Activated CD8-positive, alpha-beta memory T cell treated with anti-CD3 and anti-CD28 coated beads, Interleukin-2, amount 50 U/mL, for 4 hours (primary cell): ENCODE data around the gene PPCDC.
"Not testable (repeated sequence)": the region's sequence is repeated elsewhere in the genome, so short reads cannot be mapped to it uniquely, and the experiment has no call there.

Experiments
- DNase-seq: peaks from one replicate; pipeline ENCODE4 v3.0.0-alpha.2; 2020

The PPCDC gene

DNA sequence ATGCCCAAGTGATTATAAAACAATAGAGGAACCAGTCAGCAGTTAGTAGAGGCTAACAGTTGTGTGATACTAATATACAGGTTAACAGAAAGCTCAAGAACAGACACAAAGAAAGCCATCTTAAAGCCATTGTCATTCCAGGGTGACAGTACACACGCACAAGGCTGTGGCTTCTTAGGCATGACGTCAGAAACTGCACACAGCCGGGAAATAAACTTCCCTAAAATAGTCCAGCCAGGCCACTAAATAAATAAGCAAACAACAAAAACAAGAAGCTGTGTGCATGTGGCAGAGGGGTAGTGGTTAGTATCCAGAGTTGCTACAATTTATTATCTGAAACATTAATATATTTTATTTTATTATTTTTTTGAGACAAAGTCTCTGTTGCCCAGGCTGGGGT is 49.8 kb downstream of the PPCDC start:
- DNase-seq: no peak

DNA sequence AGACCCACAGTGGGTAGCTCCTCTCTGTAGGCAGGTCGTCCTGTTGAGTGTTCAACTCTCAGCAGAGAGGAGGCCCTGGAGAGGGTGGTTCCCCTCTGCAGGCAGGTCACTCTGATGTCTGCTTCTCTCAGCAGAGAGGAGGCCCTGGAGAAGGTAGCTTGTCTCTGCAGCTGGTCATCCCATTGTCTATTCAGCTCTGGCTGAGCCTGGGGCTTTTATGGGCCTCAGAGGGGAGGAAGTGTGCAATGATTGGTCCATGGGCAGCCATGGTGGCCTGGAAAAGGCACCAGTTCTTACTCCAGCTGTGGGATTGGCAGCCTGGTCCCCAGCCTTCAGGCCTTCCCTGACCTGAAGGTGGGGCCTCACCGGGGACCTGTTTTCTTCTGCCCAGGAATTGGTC is 52.9 kb downstream of the PPCDC start:
- DNase-seq: no peak

- DNase-seq: not testable (repeated sequence)
Observed at GRCh38 chr15:75077551-75077961, 54.2 kb downstream of the PPCDC start.

GRCh38 chr15:75081150-75081549 is 57.8 kb downstream of the PPCDC start:
- no peak for DNase-seq

DNA sequence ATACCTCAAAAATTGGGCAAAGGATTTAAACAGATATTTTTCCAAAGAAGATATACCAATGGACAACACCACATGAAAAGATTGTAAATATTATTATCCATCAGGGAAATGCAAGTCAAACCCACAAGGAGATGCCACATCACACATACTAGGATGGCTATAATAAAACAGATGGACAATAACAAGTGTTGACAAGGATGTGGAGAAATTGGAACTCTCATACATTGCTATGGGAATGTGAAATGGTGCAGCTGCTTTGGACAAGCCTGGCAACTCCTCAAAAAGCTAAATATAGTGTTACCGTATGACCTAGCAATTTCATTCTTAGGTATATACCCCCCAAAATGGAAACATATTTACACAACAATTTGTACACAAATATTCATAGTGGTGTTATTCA is 59.3 kb downstream of the PPCDC start:
- no peak for DNase-seq

GRCh38 chr15:75085708-75086107 is 62.3 kb downstream of the PPCDC start:
- DNase-seq: not testable (repeated sequence)

GRCh38 chr15:75089456-75090387 is 66.3 kb downstream of the PPCDC start:
- no peak for DNase-seq

DNA sequence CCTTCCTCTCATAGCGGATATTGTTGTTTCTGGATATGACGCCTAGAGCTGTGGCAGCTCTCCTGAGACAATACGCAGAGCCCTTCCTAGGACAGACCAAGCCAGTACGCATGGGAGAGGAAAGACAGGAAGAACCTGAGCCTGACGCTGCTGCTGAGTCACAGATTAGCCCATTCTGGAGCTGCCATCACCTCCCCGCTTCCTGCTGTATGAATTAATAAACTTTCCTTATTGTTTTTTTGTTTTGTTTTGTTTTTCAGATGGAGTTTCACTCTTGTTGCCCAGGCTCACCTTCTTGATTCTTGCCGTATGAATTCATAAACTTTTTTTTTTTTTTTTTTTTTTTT is 67.0 kb downstream of the PPCDC start:
- DNase-seq: no peak

DNA sequence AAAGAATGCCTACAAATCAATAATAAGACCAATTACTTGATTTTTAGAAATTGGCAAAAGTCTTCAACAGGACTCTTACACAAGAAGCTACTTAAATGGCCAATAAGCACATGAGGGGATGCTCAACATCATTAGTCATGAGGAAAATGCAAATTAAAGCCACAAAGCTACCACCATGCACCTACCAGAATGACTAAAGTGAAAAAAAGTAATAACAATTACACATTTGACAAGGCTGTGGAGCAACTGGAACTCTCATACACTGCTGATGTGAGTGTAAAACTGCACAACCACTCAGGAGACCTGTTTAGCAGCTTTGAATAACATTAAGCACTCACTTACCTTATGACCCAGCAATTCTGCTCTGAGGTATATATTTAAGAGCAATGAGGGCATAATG is 68.4 kb downstream of the PPCDC start:
- DNase-seq: no peak

DNA sequence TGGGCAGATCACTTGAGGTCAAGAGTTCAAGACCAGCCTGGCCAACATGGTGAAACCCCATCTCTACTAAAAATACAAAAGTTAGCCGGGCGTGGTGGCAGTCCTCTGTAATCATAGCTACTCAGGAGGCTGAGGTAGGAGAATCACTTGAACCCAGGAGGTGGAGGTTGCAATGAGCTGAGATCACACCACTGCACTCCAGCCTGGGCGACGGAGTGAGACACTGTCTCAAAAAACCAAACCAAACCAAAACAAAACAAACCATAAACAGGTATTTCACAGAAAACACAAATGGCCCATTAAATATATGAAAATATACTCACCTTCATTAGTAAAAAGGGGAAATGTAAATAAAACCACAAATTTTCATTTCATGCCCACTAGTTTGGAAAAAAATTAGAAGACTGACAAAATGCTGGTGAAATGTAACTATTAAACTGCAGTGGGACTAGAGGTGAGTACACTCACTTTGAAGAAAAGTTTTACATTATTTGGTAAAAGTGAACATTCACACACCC is 71.6 kb downstream of the PPCDC start:
- not testable (repeated sequence) for DNase-seq

DNA sequence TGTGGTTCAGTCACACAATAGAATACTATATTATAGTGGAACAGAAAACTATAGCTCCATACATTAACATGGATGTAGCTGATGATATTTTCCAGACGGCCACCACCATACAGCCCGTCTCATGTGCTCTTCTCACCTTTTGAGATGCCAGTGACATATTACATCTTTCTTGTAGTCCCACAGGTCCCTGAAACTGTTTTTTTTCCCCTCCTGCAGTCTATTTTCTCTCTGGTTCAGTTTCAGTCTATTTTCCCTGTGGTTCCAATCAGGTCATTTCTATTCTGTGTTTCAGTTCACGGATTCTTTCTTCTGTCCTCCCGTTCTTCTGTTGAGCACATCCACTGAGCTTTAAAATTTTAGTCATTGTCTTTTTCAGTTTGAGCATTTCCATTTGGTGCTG is 72.2 kb downstream of the PPCDC start:
- no peak for DNase-seq

GRCh38 chr15:75097939-75098338 is 74.5 kb downstream of the PPCDC start:
- no peak for DNase-seq

- DNase-seq: no peak
Observed at GRCh38 chr15:75098404-75098803, 75.0 kb downstream of the PPCDC start.
